Hepatocyte (in vitro differentiated cells): ENCODE measurements around the gene SLC9B1. TPM values are rescaled to one million over a fixed set of nuclear protein-coding genes. Genes with fewer than 3 reads are reported as not detected.

Experiments
- DNase-seq: peaks from one replicate; pipeline ENCODE4 v3.0.0-alpha.2; 2016; ENCODE audit warnings: low spot score
- H2AFZ ChIP-seq: fragments of 200-600 bp; sonication (generic); 2 replicates; pipeline ENCODE4 v1.6.0; 2016; ENCODE audit warnings: antibody characterized with exemption, mild to moderate bottlenecking
- H3K27ac ChIP-seq: fragments of 200-600 bp; sonication (generic); 2 replicates; pipeline ENCODE4 v1.5.1; 2016; ENCODE audit warnings: mild to moderate bottlenecking
- H3K27me3 ChIP-seq: fragments of 200-600 bp; sonication (generic); 2 replicates; pipeline ENCODE4 v1.6.1; 2016
- H3K36me3 ChIP-seq: fragments of 200-600 bp; sonication (generic); replicated peaks from 2 replicates; pipeline ENCODE4 v1.5.1; 2016; ENCODE audit warnings: low read depth; ENCODE audit not compliant: insufficient read depth
- H3K4me1 ChIP-seq: fragments of 200-600 bp; sonication (generic); 2 replicates; pipeline ENCODE4 v1.5.1; 2016; ENCODE audit warnings: mild to moderate bottlenecking, moderate library complexity; ENCODE audit not compliant: insufficient read depth
- H3K4me2 ChIP-seq: fragments of 200-600 bp; sonication (generic); 2 replicates; pipeline ENCODE4 v1.6.0; 2016
- H3K4me3 ChIP-seq: fragments of 200-600 bp; sonication (generic); 2 replicates; pipeline ENCODE4 v1.5.1; 2016; ENCODE audit warnings: mild to moderate bottlenecking
- H3K79me2 ChIP-seq: fragments of 200-600 bp; sonication (generic); 2 replicates; pipeline ENCODE4 v1.6.0; 2017; ENCODE audit warnings: mild to moderate bottlenecking
- H3K9me2 ChIP-seq: fragments of 200-600 bp; sonication (generic); replicated peaks from 2 replicates; pipeline ENCODE4 v1.6.0; 2017; ENCODE audit warnings: mild to moderate bottlenecking; ENCODE audit not compliant: insufficient read depth
- H3K9me3 ChIP-seq: fragments of 200-600 bp; sonication (generic); 2 replicates; pipeline ENCODE4 v1.5.1; 2016; ENCODE audit warnings: low read depth, mild to moderate bottlenecking
- H4K20me1 ChIP-seq: fragments of 200-600 bp; sonication (generic); 2 replicates; pipeline ENCODE4 v1.6.0; 2016; ENCODE audit warnings: mild to moderate bottlenecking; ENCODE audit not compliant: insufficient read depth, poor library complexity, severe bottlenecking
- EZH2 ChIP-seq: fragments of 200-600 bp; sonication (generic); IDR thresholded peaks from 2 replicates; pipeline ENCODE4 v1.6.1; 2016; ENCODE audit warnings: antibody characterized with exemption, mild to moderate bottlenecking, borderline replicate concordance
- EZH2phosphoT487 ChIP-seq: fragments of 200-600 bp; sonication (generic); IDR thresholded peaks from one replicate; pipeline ENCODE4 v1.6.1; 2018; ENCODE audit warnings: antibody characterized with exemption, mild to moderate bottlenecking, low read depth, moderate library complexity; ENCODE audit not compliant: unreplicated experiment, severe bottlenecking
- WGBS: methylation state at CpG from one replicate; pipeline ENCODE4 v1.1.6; 2016; ENCODE audit warnings: low lambda C conversion rate; ENCODE audit errors: missing lambda C conversion rate; 5-methylcytosine and 5-hydroxymethylcytosine counted together
- polyA plus RNA-seq: library from polyadenylated mRNA; unstranded; fragments of >200 nt; fragmentation: Nextera tagmentation; extraction: Ambion mirVana; gene quantifications from 2 replicates; pipeline ENCODE4 v1.2.1, GENCODE V29; 2016
- total RNA-seq: library from RNA; depleted of rRNA; stranded (reverse); fragments of >200 nt; gene quantifications from 2 replicates; pipeline ENCODE4 v1.2.3, GENCODE V29; 2014
- TF ChIP-seq, protein P1 (sequence below): fragments of 200-600 bp; sonication (generic); IDR thresholded peaks from 2 replicates; pipeline ENCODE4 v1.5.1; 2016; ENCODE audit warnings: antibody characterized with exemption, mild to moderate bottlenecking; ENCODE audit not compliant: poor library complexity

SLC9B1 gene
- total and polyA plus RNA-seq, 2 experiments from 2014 or later: not detected

DNA sequence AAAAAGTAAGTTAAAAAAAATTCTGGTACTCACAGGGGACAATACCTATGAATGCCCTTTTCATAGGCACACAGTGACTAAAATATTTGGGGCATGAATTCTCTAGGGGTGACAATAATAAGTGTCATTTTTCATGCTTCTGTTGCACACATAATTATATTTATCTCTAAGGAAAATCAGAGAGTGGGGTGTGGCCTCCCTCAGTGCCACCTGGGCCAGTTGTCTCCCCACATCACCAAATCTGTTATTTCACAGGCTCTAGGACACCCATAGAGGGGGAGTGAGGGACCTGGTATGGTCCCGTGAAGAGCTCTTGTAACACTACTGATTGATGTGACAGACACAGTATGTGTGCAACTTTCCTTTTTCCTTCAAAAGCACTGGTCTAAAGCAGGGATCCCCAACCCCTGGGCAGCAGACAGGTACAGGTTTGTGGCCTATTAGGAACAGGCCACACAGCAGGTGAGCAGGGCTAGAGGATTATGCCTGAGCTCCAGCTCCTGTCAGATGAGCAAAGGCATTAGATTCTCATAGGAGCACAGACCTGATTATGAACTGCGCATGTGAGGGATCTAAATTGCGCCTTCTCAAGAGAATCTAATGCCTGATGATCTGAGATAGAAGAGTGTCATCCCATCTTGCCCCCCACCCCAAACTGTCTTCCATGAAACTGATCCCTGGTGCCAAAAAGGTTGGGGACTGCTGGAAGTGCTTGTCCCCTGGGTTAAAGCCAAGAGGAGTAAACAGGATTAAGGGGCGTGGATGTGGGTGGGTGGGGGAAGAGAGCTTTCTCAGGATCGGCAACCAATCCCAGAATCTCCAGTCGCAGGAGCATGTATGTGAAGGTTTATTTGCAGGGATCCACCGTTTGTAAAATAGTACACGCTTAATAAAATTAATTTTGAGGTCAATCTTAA lies 856 bp downstream of the SLC9B1 start:
- WGBS: 96% methylated on average over 8 of the region's 8 CpGs
- Histone ChIP-seq H3K9me3 (no peaks in the 10 kb centered on the region), H3K4me3 (no peak overlapping the region), H3K4me2 (no peak overlapping the region), H2AFZ (no peak overlapping the region), H3K4me1 (no peaks in the 10 kb centered on the region), H4K20me1 (no peaks in the 10 kb centered on the region), H3K36me3 (no peaks in the 10 kb centered on the region), H3K9me2 (no peaks in the 10 kb centered on the region), H3K27ac (no peak overlapping the region), H3K27me3 (no peaks in the 10 kb centered on the region), H3K79me2 (no peaks in the 10 kb centered on the region)
- DNase-seq: no peak
- TF ChIP-seq EZH2phosphoT487 (no peak), EZH2 (no peak)
- TF ChIP-seq, protein P1, sequence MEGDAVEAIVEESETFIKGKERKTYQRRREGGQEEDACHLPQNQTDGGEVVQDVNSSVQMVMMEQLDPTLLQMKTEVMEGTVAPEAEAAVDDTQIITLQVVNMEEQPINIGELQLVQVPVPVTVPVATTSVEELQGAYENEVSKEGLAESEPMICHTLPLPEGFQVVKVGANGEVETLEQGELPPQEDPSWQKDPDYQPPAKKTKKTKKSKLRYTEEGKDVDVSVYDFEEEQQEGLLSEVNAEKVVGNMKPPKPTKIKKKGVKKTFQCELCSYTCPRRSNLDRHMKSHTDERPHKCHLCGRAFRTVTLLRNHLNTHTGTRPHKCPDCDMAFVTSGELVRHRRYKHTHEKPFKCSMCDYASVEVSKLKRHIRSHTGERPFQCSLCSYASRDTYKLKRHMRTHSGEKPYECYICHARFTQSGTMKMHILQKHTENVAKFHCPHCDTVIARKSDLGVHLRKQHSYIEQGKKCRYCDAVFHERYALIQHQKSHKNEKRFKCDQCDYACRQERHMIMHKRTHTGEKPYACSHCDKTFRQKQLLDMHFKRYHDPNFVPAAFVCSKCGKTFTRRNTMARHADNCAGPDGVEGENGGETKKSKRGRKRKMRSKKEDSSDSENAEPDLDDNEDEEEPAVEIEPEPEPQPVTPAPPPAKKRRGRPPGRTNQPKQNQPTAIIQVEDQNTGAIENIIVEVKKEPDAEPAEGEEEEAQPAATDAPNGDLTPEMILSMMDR: no peak

GRCh38 chr4:103012551-103012950 lies 7.0 kb downstream of the SLC9B1 start:
- Histone ChIP-seq H3K4me2 (peak overlapping the region; percentile 20), H3K4me3 (no peak overlapping the region)

GRCh38 chr4:103012060-103012459 lies 7.4 kb downstream of the SLC9B1 start:
- no peaks in the 10 kb centered on the region for H3K9me3 ChIP-seq
- H3K9me2 ChIP-seq: no peaks in the 10 kb centered on the region
- H3K4me3 ChIP-seq: no peak overlapping the region
- H2AFZ ChIP-seq: no peak overlapping the region
- DNase-seq: peak; percentile 59
- peaks cover 17% of the 10 kb centered on the region for H3K4me1 ChIP-seq
- H3K4me2 ChIP-seq: peak overlapping the region; percentile 20
- H3K27ac ChIP-seq: peak overlapping the region; percentile 21
- no peaks in the 10 kb centered on the region for H4K20me1 ChIP-seq
- 69% methylated on average over 1 of the region's 1 CpG for WGBS
- H3K27me3 ChIP-seq: no peaks in the 10 kb centered on the region
- no peaks in the 10 kb centered on the region for H3K36me3 ChIP-seq
- no peaks in the 10 kb centered on the region for H3K79me2 ChIP-seq
- TF ChIP-seq EZH2phosphoT487: no peak
- no peak for TF ChIP-seq EZH2
- TF ChIP-seq, protein P1: no peak

More at GRCh38 chr4:103012551-103012950, 7.0 kb downstream of the SLC9B1 start:
- no peaks in the 10 kb centered on the region for H3K79me2 ChIP-seq
- no peak overlapping the region for H2AFZ ChIP-seq
- H4K20me1 ChIP-seq: no peaks in the 10 kb centered on the region
- DNase-seq: no peak
- H3K9me2 ChIP-seq: no peaks in the 10 kb centered on the region
- H3K4me1 ChIP-seq: peaks cover 17% of the 10 kb centered on the region
- TF ChIP-seq, protein P1: no peak
- TF ChIP-seq EZH2phosphoT487: no peak
- no peak for TF ChIP-seq EZH2
- H3K36me3 ChIP-seq: no peaks in the 10 kb centered on the region
- H3K9me3 ChIP-seq: no peaks in the 10 kb centered on the region
- peak overlapping the region; percentile 21 for H3K27ac ChIP-seq
- H3K27me3 ChIP-seq: no peaks in the 10 kb centered on the region
